Right cardiac atrium (tissue), 5 donors: Measurements from ENCODE around the gene TMEM164. TPM values are rescaled to one million over a fixed set of nuclear protein-coding genes. Genes with fewer than 3 reads are reported as not detected.

Source experiments
- ATAC-seq, 2 donors: fragments of 200-7000 bp; cut with Tn5 transposase; one replicate each; pipeline versions ENCODE4 v1.8.0 to v1.9.1; 2020; ENCODE audit warnings: moderate library complexity in 2 of 2, mild to moderate bottlenecking in 1 of 2
- DNase-seq, 3 donors: peaks; one replicate each; pipeline ENCODE4 v3.0.0-alpha.2; 2020
- H3K27ac ChIP-seq: one replicate; pipeline ENCODE4 v1.5.1; 2013; ENCODE audit warnings: mild to moderate bottlenecking, low read length, control low read depth, moderate library complexity
- H3K27me3 ChIP-seq: one replicate; pipeline ENCODE4 v1.6.1; 2013; ENCODE audit not compliant: control insufficient read depth, insufficient read depth
- H3K4me1 ChIP-seq: one replicate; pipeline ENCODE4 v1.6.1; 2013; ENCODE audit warnings: low read length; ENCODE audit not compliant: control insufficient read depth, insufficient read depth
- H3K4me3 ChIP-seq: one replicate; pipeline ENCODE4 v1.5.1; 2013; ENCODE audit warnings: low read length, control low read depth
- H3K9me3 ChIP-seq: one replicate; pipeline ENCODE4 v1.6.1; 2013; ENCODE audit warnings: low read length; ENCODE audit not compliant: control insufficient read depth
- whole genome bisulfite sequencing: extraction: QIAGEN DNeasy Blood & Tissue Kit; methylation state at CpG from one replicate; pipeline ENCODE4 v1.1.7; 2013; 5-methylcytosine and 5-hydroxymethylcytosine counted together
- intact Hi-C, 4 donors: fragments of 100-400 bp; cut with DNase I; formaldehyde crosslinking; loops; one replicate each; pipeline versions ENCODE4 v1.11.0 to v1.14.0; 2022 to 2023
- polyA plus RNA-seq: library from polyadenylated mRNA; stranded (reverse); fragments of 200-250 nt; gene quantifications from one replicate; pipeline ENCODE4 v1.2.3, GENCODE V29; 2013
- total RNA-seq, 4 donors: library from RNA; stranded (reverse); fragmentation: NEBNext Ultra II Directional; extraction: Animal tissue kit (Norgen Biotek cat#: 25700); gene quantifications; one replicate each; pipeline ENCODE4 v1.2.1, GENCODE V29; 2021
- donor health status: healthy with polysubstance abuse.
- donor health status: DM: no; HTN: yes; CAD: no.
- donor health status: DM: no; HTN: no; CAD: no.
- donor health status: DM: no; HTN: yes; CAD: no; lungs with severe emphysema.
- donor health status: DM: yes; HTN: yes; CAD: no.

The TMEM164 gene
- total and polyA plus RNA-seq, 5 donors, result 17.6 to 37.5 (median 31.5) TPM

GRCh38 chrX:110042496-110042895 lies 39.6 kb downstream of the TMEM164 start:
- intact Hi-C loops, result no loop called here
- ATAC-seq (no peak), DNase-seq (no peak)
- Histone ChIP-seq H3K27ac (no peak overlapping the region), H3K4me3 (no peak overlapping the region), H3K4me1 (peaks cover 3% of the 10 kb centered on the region), H3K9me3 (no peaks in the 10 kb centered on the region), H3K27me3 (no peaks in the 10 kb centered on the region)

- Histone ChIP-seq H3K27me3 (no peaks in the 10 kb centered on the region), H3K27ac (no peak overlapping the region), H3K4me1 (peaks cover 3% of the 10 kb centered on the region), H3K4me3 (no peak overlapping the region), H3K9me3 (no peaks in the 10 kb centered on the region)
- ATAC-seq, result no peak
- intact Hi-C loops, result no loop called here
- DNase-seq, result no peak
- 5% methylated on average over 2 of the region's 2 CpGs for WGBS
Observed at GRCh38 chrX:110043506-110043905, 40.6 kb downstream of the TMEM164 start.

GRCh38 chrX:110044346-110045249 lies 41.7 kb downstream of the TMEM164 start:
- H3K4me1 ChIP-seq, result peaks cover 5% of the 10 kb centered on the region
- DNase-seq (peak in 1 of 3 donors; percentile 11), ATAC-seq (peak; percentile 61 to 77)
- no peaks in the 10 kb centered on the region for H3K9me3 ChIP-seq
- H3K27me3 ChIP-seq, result no peaks in the 10 kb centered on the region
- intact Hi-C loops, result no loop called here
- H3K4me3 ChIP-seq, result no peak overlapping the region
- H3K27ac ChIP-seq, result no peak overlapping the region
- 69% methylated on average over 4 of the region's 4 CpGs for WGBS

- peak in 1 of 2 donors; percentile 16 for ATAC-seq
- Histone ChIP-seq H3K4me3 (no peak overlapping the region), H3K9me3 (no peaks in the 10 kb centered on the region), H3K4me1 (peaks cover 5% of the 10 kb centered on the region), H3K27me3 (no peaks in the 10 kb centered on the region), H3K27ac (peak overlapping the region; percentile 2)
- intact Hi-C loops, result no loop called here
- no peak for DNase-seq
- WGBS, result 68% methylated on average over 3 of the region's 3 CpGs
Observed at GRCh38 chrX:110045421-110045820, 42.5 kb downstream of the TMEM164 start.

- WGBS, result 52% methylated on average over 4 of the region's 4 CpGs
- no peak overlapping the region for H3K4me3 ChIP-seq
Observed at GRCh38 chrX:110046001-110046400, 43.1 kb downstream of the TMEM164 start.

GRCh38 chrX:110046971-110047370 lies 44.1 kb downstream of the TMEM164 start:
- Histone ChIP-seq H3K27me3 (no peaks in the 10 kb centered on the region), H3K4me3 (no peak overlapping the region), H3K9me3 (no peaks in the 10 kb centered on the region), H3K4me1 (peaks cover 5% of the 10 kb centered on the region), H3K27ac (no peak overlapping the region)
- intact Hi-C loops, result no loop called here
- ATAC-seq (no peak), DNase-seq (no peak)
- WGBS, result 97% methylated on average over 1 of the region's 1 CpG

More at GRCh38 chrX:110046001-110046400, 43.1 kb downstream of the TMEM164 start:
- DNase-seq (no peak), ATAC-seq (peak in 1 of 2 donors; percentile 28)
- H3K4me1 ChIP-seq, result peaks cover 5% of the 10 kb centered on the region
- no peaks in the 10 kb centered on the region for H3K27me3 ChIP-seq
- no peaks in the 10 kb centered on the region for H3K9me3 ChIP-seq
- intact Hi-C loops, result no loop called here
- H3K27ac ChIP-seq, result no peak overlapping the region

- Histone ChIP-seq H3K27me3 (no peaks in the 10 kb centered on the region), H3K27ac (no peak overlapping the region), H3K9me3 (no peaks in the 10 kb centered on the region), H3K4me1 (peaks cover 5% of the 10 kb centered on the region), H3K4me3 (no peak overlapping the region)
- DNase-seq (no peak), ATAC-seq (no peak)
- intact Hi-C loops, result no loop called here
- WGBS, result 33% methylated on average over 1 of the region's 1 CpG
Observed at GRCh38 chrX:110049096-110049495, 46.2 kb downstream of the TMEM164 start.

- peaks cover 2% of the 10 kb centered on the region for H3K4me1 ChIP-seq
- no peak overlapping the region for H3K4me3 ChIP-seq
- intact Hi-C loops, result no loop called here
- H3K9me3 ChIP-seq, result no peaks in the 10 kb centered on the region
- ATAC-seq (no peak), DNase-seq (no peak)
- H3K27me3 ChIP-seq, result no peaks in the 10 kb centered on the region
- WGBS, result 89% methylated on average over 2 of the region's 2 CpGs
- H3K27ac ChIP-seq, result no peak overlapping the region
Observed at GRCh38 chrX:110050386-110050785, 47.5 kb downstream of the TMEM164 start.

GRCh38 chrX:110050901-110051300 lies 48.0 kb downstream of the TMEM164 start:
- H3K4me1 ChIP-seq, result peaks cover 2% of the 10 kb centered on the region
- WGBS, result 90% methylated on average over 2 of the region's 2 CpGs
- no peak overlapping the region for H3K4me3 ChIP-seq
- H3K27me3 ChIP-seq, result no peaks in the 10 kb centered on the region
- ATAC-seq, result no peak
- H3K9me3 ChIP-seq, result no peaks in the 10 kb centered on the region
- H3K27ac ChIP-seq, result no peak overlapping the region
- intact Hi-C loops, result no loop called here
- no peak for DNase-seq

- Histone ChIP-seq H3K4me3 (no peak overlapping the region), H3K27ac (no peak overlapping the region), H3K4me1 (peaks cover 2% of the 10 kb centered on the region), H3K9me3 (no peaks in the 10 kb centered on the region), H3K27me3 (no peaks in the 10 kb centered on the region)
- DNase-seq (no peak), ATAC-seq (no peak)
- intact Hi-C loops, result no loop called here
- WGBS, result 98% methylated on average over 2 of the region's 2 CpGs
Observed at GRCh38 chrX:110051559-110051958, 48.6 kb downstream of the TMEM164 start.

- no peak overlapping the region for H3K27ac ChIP-seq
- no peaks in the 10 kb centered on the region for H3K9me3 ChIP-seq
- peaks cover 2% of the 10 kb centered on the region for H3K4me1 ChIP-seq
- DNase-seq (no peak), ATAC-seq (no peak)
- no peaks in the 10 kb centered on the region for H3K27me3 ChIP-seq
- intact Hi-C loops, result no loop called here
- no peak overlapping the region for H3K4me3 ChIP-seq
Observed at GRCh38 chrX:110052303-110052702, 49.4 kb downstream of the TMEM164 start.
